Activated T-cell treated with anti-CD3 and anti-CD28 coated beads, Interleukin-2, amount 50 U/mL, for 72 hours (primary cell): ENCODE measurements around the gene XRCC6. TPM values are rescaled to one million over a fixed set of nuclear protein-coding genes. Genes with fewer than 3 reads are reported as not detected.
"Not testable (repeated sequence)": the region's sequence is repeated elsewhere in the genome, so short reads cannot be mapped to it uniquely, and the experiment has no call there.

Experiments
- ATAC-seq, 2 donors: fragments of 150-1000 bp; cut with Tn5 transposase; replicated peaks in 1 of 2; 2 replicates each; pipeline ENCODE4 v1.10.0; 2021; ENCODE audit warnings: moderate library complexity in 2 of 2, mild to moderate bottlenecking in 1 of 2
- DNase-seq, 2 donors: peaks; one replicate each; pipeline ENCODE4 v3.0.0; 2021 to 2022; ENCODE audit warnings: mixed read lengths in 1 of 2
- H3K27ac Mint-ChIP-seq: one replicate; pipeline ENCODE4 v1.8.0; 2022; ENCODE audit warnings: mild to moderate bottlenecking, moderate library complexity, mixed read lengths
- H3K27me3 Mint-ChIP-seq: one replicate; pipeline ENCODE4 v1.8.0; 2022; ENCODE audit warnings: low read depth, mixed read lengths
- H3K36me3 Mint-ChIP-seq, 2 donors: one replicate each; pipeline ENCODE4 v1.8.0; 2022; ENCODE audit warnings: mixed read lengths in 2 of 2, mild to moderate bottlenecking in 1 of 2; ENCODE audit not compliant: insufficient read depth in 2 of 2
- H3K4me1 Mint-ChIP-seq: one replicate; pipeline ENCODE4 v1.8.0; 2022; ENCODE audit warnings: low read depth, mixed read lengths
- H3K4me3 Mint-ChIP-seq, 2 donors: one replicate each; pipeline ENCODE4 v1.8.0; 2022; ENCODE audit warnings: mild to moderate bottlenecking in 2 of 2, mixed read lengths in 2 of 2, moderate library complexity in 2 of 2
- H3K9me3 Mint-ChIP-seq, 2 donors: one replicate each; pipeline ENCODE4 v1.8.0; 2022; ENCODE audit warnings: mixed read lengths in 2 of 2
- total RNA-seq, 2 donors: library from RNA; stranded (reverse); gene quantifications; one replicate each; pipeline ENCODE4 v1.2.3, GENCODE V29; 2022

The XRCC6 gene
- total RNA-seq, 2 donors from 2014 or later = 271 to 315 TPM

DNA sequence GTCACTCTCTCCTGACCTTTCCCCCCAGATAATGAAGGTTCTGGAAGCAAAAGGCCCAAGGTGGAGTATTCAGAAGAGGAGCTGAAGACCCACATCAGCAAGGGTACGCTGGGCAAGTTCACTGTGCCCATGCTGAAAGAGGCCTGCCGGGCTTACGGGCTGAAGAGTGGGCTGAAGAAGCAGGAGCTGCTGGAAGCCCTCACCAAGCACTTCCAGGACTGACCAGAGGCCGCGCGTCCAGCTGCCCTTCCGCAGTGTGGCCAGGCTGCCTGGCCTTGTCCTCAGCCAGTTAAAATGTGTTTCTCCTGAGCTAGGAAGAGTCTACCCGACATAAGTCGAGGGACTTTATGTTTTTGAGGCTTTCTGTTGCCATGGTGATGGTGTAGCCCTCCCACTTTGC lies 42.5 kb downstream of the XRCC6 start:
- H3K9me3 Mint-ChIP-seq = not testable (repeated sequence)
- peaks cover 14% of the 10 kb centered on the region for H3K4me1 Mint-ChIP-seq

DNA sequence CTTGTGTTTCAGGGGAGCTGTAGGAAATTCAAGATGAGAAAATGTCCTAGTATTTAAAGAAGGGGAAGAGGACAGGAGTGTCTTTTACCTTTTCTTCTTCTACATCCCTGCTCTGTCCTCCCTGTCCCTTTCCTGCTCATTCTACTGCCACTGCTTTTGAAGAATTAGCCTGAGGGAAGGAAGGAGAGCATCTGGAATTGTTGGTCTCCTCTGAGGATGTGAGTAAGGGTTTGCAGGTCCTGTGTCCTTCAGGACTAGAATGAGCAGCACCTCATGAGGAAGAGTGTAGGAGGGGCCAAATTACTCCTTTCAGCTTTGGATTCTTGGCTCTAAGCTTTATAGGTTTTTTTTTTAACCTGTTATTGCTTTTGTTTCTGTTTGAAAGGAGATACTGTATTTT lies 43.4 kb downstream of the XRCC6 start:
- ATAC-seq (no peak), DNase-seq (no peak)
- peak overlapping the region; percentile 75 for H3K27ac Mint-ChIP-seq
- peaks cover 16 to 24% of the 10 kb centered on the region in 2 donors for H3K36me3 Mint-ChIP-seq
- no peaks in the 10 kb centered on the region for H3K9me3 Mint-ChIP-seq
- no peaks in the 10 kb centered on the region for H3K27me3 Mint-ChIP-seq
- peaks cover 14% of the 10 kb centered on the region for H3K4me1 Mint-ChIP-seq
- no peak overlapping the region for H3K4me3 Mint-ChIP-seq

More for the DNA sequence above, 42.5 kb downstream of the XRCC6 start:
- H3K4me3 Mint-ChIP-seq, ATAC-seq, DNase-seq, H3K27me3 Mint-ChIP-seq: not testable (repeated sequence)
- Mint-ChIP-seq H3K27ac (peak overlapping the region; percentile 41), H3K36me3 (peaks cover 12 to 26% of the 10 kb centered on the region in 2 donors)

DNA sequence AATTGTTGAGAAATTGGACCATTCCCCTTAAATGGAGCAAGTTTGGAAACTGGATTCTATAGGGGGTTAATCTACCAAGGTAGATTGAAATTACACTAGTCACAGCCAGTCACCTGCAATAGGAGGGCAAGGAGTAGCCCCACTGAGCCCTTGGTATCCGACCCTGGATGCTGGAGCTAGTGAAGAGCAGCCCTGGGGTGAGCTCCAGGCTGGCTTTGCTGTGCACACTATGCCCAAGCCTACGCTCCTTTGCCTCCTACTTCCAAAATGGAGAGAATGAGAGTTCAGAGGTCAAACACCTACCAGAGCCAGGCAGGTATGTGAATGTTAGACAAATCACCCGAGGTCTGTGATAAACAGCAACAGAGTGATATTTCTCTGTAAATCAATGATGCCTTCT lies 43.9 kb downstream of the XRCC6 start:
- ATAC-seq (no peak), DNase-seq (no peak)
- H3K27ac Mint-ChIP-seq = peak overlapping the region; percentile 75
- H3K4me3 Mint-ChIP-seq = no peak overlapping the region
- peaks cover 16 to 23% of the 10 kb centered on the region in 2 donors for H3K36me3 Mint-ChIP-seq
- H3K4me1 Mint-ChIP-seq = peaks cover 14% of the 10 kb centered on the region
- no peaks in the 10 kb centered on the region for H3K27me3 Mint-ChIP-seq
- H3K9me3 Mint-ChIP-seq = no peaks in the 10 kb centered on the region

DNA sequence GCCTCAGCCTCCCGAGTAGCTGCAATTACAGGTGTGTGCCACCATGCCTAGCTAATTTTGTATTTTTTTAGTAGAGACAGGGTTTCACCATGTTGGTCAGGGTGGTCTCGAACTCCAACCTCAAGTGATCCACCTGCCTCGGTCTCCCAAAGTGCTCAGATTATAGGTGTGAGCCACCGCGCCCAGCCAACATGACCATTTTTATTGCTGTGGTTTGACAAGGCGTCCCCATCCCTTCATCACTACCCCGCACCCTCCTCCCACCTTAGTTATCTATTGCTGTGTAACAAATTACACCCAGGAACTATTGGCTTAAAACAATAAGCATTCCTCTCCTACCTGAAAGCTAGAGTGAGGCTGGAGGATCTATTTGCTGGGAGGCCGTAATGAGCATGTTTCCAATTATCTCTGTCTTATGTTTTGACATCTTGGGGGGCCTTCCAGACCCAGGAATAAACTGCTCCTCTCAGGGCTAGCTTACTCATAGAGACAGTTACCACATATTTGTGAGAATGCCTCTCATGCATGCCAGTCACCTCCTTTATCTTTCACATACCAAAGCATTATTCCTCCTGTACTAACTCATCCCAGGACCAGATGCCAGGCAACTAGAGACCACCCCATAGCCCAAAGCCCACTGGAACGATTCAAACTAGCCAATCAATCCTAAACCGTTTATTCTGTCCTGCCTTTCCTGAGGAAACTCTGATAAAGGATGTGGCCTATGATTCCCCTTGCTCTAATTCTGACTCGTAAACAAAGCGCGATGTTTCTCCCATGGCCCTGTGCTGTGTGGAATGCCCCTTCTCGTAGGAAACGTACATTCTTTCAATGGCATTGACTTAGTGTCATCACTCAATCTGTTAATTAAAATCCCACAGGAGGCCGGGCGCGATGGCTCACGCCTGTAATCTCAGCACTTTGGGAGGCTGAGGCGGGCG lies 48.1 kb downstream of the XRCC6 start:
- no peak for DNase-seq
- no peaks in the 10 kb centered on the region for H3K9me3 Mint-ChIP-seq
- peak overlapping the region in 1 of 2 donors; percentile 3 for H3K4me3 Mint-ChIP-seq
- peaks cover 14% of the 10 kb centered on the region for H3K4me1 Mint-ChIP-seq
- no peaks in the 10 kb centered on the region for H3K27me3 Mint-ChIP-seq
- no peak for ATAC-seq
- H3K27ac Mint-ChIP-seq = peak overlapping the region; percentile 82
- H3K36me3 Mint-ChIP-seq = peaks cover 4 to 6% of the 10 kb centered on the region in 2 donors

DNA sequence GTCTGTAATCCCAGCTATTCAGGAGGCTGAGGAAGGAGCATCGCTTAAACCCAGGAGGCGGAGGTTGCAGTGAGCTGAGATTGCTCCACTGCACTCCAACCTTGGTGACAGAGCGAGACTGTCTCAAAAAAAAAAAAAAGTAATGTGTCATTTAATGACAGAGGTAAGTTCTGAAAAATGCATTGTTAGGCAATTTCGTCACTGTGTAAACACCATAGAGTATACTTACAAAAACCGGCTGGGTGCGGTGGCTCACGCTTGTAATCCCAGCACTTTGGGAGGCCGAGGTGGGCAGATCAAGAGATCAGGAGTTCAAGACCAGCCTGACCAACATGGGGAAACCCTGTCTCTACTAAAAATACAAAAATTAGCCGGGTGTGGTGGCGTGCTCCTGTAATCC lies 51.0 kb downstream of the XRCC6 start:
- H3K4me3 Mint-ChIP-seq, H3K4me1 Mint-ChIP-seq, DNase-seq, ATAC-seq, H3K27ac Mint-ChIP-seq, H3K9me3 Mint-ChIP-seq, H3K27me3 Mint-ChIP-seq: not testable (repeated sequence)
- peaks cover 4 to 23% of the 10 kb centered on the region in 2 donors for H3K36me3 Mint-ChIP-seq

DNA sequence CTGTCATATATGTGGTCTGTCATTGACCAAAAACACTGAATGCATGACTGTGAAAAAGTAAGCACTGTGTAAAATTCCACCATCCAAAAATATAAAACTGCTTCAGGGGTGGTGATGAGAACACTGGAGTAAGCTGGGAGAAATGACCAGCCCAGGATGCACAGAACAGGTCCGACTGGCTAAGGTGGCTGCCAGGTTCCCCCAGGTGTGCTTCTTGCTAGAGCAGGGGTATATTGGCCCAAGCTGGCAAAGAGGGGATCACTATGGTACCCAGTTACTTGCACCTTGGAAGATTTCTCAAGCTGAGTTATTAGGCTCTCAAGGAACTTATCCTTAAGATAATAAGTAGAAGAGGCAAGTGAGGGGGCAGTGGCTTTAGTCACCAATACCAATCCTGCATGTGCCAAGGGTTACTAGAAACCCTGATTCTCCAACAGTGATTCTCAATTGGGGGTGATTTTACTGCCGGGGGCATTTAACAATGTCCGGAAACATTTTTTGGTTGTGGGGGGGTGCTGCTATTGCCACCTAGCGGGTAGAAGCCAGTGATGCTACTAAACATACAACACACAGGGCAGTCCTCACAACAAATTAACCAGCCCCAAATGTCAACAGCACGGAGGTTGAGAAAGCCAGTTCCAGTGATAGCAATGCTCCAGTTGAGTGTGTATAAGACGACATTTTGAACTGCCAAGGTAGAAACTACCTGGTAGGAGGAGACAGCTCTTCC lies 51.9 kb downstream of the XRCC6 start:
- Mint-ChIP-seq H3K27ac (no peak overlapping the region), H3K4me3 (no peak overlapping the region), H3K9me3 (no peaks in the 10 kb centered on the region), H3K36me3 (peaks cover 7 to 26% of the 10 kb centered on the region in 2 donors), H3K4me1 (peaks cover 5% of the 10 kb centered on the region), H3K27me3 (no peaks in the 10 kb centered on the region)
- DNase-seq (no peak), ATAC-seq (peak; percentile 9 to 22)

DNA sequence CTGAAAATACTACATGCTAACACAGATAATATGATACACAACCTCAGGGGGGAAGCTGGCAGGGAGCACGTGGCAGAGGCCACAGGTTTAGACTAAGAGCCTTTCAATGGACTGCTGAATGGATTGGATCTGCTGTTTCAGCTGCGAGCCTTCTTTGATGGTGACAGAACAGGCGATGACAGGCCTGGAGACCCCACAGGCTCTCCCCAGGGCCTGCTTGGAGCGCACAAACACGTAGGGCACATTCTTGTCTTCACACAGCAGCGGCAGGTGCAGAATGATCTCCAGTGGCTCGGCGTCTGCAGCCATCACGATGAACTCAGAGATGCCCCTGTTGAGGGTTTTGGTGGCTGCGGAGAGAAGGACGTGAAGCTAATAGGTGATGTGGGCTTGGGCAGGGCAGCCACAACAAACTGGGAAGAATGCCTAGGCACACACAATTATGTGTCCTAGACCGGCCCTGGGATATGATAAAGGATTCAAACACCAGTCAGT lies 53.8 kb downstream of the XRCC6 start:
- Mint-ChIP-seq H3K4me1 (peaks cover 5% of the 10 kb centered on the region), H3K27me3 (no peaks in the 10 kb centered on the region), H3K4me3 (no peak overlapping the region), H3K36me3 (peaks cover 9 to 34% of the 10 kb centered on the region in 2 donors), H3K9me3 (no peaks in the 10 kb centered on the region), H3K27ac (peak overlapping the region; percentile 50)
- no peak for DNase-seq
- no peak for ATAC-seq

DNA sequence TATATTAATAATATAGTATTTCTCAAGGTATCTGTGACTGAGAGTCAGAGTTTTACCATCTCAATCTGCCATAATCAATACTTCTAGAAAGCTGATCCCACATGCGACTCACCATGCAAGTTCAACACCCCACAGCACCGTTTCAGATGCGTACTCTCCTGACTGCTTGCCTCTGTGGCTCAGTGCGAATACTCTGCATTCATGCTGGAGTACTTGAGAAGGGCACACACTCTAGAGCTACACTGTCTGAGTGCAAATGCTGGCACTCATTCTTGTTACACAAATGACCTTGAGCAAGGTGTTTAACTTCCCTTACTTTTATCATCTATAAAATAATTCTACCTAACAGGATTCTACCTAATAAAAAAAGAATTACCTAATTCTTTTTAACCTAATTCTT lies 55.0 kb downstream of the XRCC6 start:
- no peaks in the 10 kb centered on the region for H3K9me3 Mint-ChIP-seq
- DNase-seq (no peak), ATAC-seq (no peak)
- peaks cover 11% of the 10 kb centered on the region for H3K4me1 Mint-ChIP-seq
- H3K36me3 Mint-ChIP-seq = peaks cover 11 to 37% of the 10 kb centered on the region in 2 donors
- no peak overlapping the region for H3K27ac Mint-ChIP-seq
- H3K4me3 Mint-ChIP-seq = no peak overlapping the region
- no peaks in the 10 kb centered on the region for H3K27me3 Mint-ChIP-seq

DNA sequence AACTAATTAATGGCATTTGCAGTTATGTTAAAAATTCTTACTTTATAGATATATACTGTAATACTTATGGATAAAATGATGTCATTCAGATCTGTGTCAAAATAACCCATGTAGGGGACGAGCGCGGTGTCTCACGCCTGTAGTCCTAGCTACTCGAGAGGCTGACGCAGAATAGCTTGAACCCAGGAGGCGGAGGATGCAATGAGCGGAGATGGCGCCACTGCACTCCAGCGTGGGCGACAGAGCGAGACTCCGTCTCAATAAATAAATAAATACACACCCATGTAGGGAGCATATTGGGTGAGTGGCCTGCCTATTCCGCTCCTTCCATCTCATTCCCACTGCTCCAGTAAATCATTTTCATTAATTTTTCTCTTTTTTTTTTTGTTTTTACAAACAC lies 60.5 kb downstream of the XRCC6 start:
- Mint-ChIP-seq H3K4me1 (peaks cover 45% of the 10 kb centered on the region), H3K36me3 (peaks cover 14 to 23% of the 10 kb centered on the region in 2 donors), H3K9me3 (no peaks in the 10 kb centered on the region), H3K27ac (no peak overlapping the region), H3K27me3 (no peaks in the 10 kb centered on the region), H3K4me3 (peak overlapping the region; percentile 97 to 99)
- no peak for DNase-seq
- ATAC-seq = peak in 1 of 2 donors; percentile 40

DNA sequence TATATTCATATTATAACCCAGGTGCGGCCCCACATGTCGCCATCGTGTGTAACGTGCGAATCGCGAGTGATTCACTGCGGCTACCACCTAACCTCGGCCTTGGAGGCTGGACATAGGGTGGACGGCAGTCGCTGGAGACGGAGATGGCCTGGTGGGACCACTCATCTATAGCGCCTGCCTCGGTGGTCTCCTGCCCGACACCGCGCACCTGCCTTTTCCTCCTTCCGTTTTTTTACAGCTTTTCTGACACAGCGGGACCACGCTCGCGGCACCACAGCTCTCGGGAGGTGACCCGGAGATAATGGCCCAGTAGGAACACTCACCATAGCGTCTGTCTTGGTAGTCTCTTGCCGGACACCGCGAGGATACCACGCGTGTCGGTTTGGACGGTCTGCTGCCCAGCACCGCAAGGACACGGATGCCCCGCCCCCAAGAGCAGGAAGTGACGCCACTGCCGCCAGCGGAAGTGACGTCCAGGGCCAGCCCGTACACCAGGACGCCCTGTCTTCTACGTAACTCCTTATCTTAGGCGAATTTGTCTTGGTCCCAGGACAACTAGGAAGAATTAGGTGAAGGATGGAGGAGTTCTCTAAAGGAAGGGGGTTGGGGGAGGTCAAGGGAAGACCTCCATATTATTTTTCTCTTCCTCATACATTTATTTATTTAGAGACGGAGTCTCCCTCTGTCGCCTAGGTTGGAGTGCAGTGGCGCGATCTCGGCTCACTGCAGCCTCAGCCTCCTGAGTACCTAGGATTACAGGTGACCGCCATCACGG lies 61.1 kb downstream of the XRCC6 start:
- Mint-ChIP-seq H3K27me3 (no peaks in the 10 kb centered on the region), H3K4me3 (peak overlapping the region; percentile 97 to 99), H3K9me3 (no peaks in the 10 kb centered on the region), H3K36me3 (peaks cover 14 to 19% of the 10 kb centered on the region in 2 donors), H3K27ac (peak overlapping the region; percentile 97), H3K4me1 (peaks cover 51% of the 10 kb centered on the region)
- ATAC-seq = peak; percentile 98 to 99
- peak; percentile 88 to 92 for DNase-seq

DNA sequence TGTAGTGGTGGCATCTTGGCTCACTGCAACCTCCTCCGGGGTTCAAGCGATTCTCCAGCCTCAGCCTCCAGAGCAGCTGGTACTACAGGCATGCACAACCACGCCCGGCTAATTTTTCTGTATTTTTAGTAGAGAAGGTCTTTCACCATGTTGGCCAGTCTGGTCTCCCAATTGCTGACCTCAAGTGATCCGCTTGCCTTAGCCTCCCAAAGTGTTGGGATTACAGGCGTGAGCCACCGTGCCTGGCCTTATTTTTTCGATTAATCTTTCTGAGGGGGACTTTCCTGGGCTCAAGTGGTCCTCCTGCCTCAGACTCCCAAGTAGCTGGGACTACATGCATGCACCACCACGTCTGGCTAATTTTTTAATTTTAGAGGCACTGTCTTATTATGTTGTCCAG lies 62.0 kb downstream of the XRCC6 start:
- peak overlapping the region; percentile 97 to 99 for H3K4me3 Mint-ChIP-seq
- peaks cover 11 to 15% of the 10 kb centered on the region in 2 donors for H3K36me3 Mint-ChIP-seq
- peak overlapping the region; percentile 82 for H3K27ac Mint-ChIP-seq
- ATAC-seq (no peak), DNase-seq (no peak)
- peaks cover 53% of the 10 kb centered on the region for H3K4me1 Mint-ChIP-seq
- no peaks in the 10 kb centered on the region for H3K9me3 Mint-ChIP-seq
- H3K27me3 Mint-ChIP-seq = no peaks in the 10 kb centered on the region

DNA sequence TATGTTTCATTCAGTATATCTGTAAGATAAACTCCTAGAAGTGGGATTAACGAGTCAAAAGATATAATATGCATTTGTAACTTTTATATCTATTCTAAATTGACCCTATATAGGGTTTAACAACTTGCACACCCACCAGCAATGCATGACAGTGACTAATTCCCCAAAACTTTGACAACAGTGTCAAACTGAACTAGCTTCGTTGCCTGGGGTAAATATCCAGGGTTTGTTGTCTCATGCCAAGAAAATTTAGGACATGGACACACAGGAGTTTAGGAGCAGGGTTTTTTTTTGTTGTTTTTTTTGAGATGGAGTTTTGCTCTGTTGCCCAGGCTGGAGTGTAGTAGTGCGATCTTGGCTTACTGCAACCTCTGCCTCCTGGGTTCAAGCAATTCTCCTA lies 62.5 kb downstream of the XRCC6 start:
- DNase-seq = no peak
- H3K4me1 Mint-ChIP-seq = peaks cover 55% of the 10 kb centered on the region
- no peaks in the 10 kb centered on the region for H3K27me3 Mint-ChIP-seq
- H3K4me3 Mint-ChIP-seq = peak overlapping the region; percentile 97 to 99
- H3K27ac Mint-ChIP-seq = peak overlapping the region; percentile 63
- H3K36me3 Mint-ChIP-seq = peaks cover 8 to 11% of the 10 kb centered on the region in 2 donors
- H3K9me3 Mint-ChIP-seq = no peaks in the 10 kb centered on the region
- no peak for ATAC-seq
